K562 (cell line): ENCODE measurements around the gene THRSP. TPM values are rescaled to one million over a fixed set of nuclear protein-coding genes. Genes with fewer than 3 reads are reported as not detected.

Experiments used
- ARID4B ChIP-seq: sonication (generic); formaldehyde crosslinking; IDR thresholded peaks from 2 replicates; pipeline ENCODE4 v1.8.0; 2022; ENCODE audit warnings: mild to moderate bottlenecking, missing genetic modification reagents
- ATF1 ChIP-seq, 2 experiments: fragments of 450-650 bp in 1 of 2; IDR thresholded peaks; 2 replicates each; pipeline ENCODE4 v1.6.1; 2016; ENCODE audit warnings: missing compliant biosample characterization in 1 of 2, missing genetic modification characterization in 1 of 2
- BCOR ChIP-seq: fragments of 450-650 bp; IDR thresholded peaks from 2 replicates; pipeline ENCODE4 v1.6.1; 2016
- DDX20 ChIP-seq: fragments of 450-650 bp; IDR thresholded peaks from 2 replicates; pipeline ENCODE4 v1.6.1; 2016; ENCODE audit warnings: missing genetic modification characterization, low read depth, mild to moderate bottlenecking, missing compliant biosample characterization, moderate library complexity
- FOXA1 ChIP-seq: fragments of 450-650 bp; IDR thresholded peaks from 2 replicates; pipeline ENCODE4 v1.6.1; 2016; ENCODE audit warnings: mild to moderate bottlenecking, borderline replicate concordance
- KLF10 ChIP-seq: fragments of 250-450 bp; sonication (Bioruptor Pico); IDR thresholded peaks from 2 replicates; pipeline ENCODE4 v1.6.1; 2021; ENCODE audit warnings: matching md5 sums
- MCM5 ChIP-seq: fragments of 450-650 bp; IDR thresholded peaks from 2 replicates; pipeline ENCODE4 v1.6.1; 2016; ENCODE audit warnings: low read depth
- RERE ChIP-seq: sonication (generic); formaldehyde crosslinking; IDR thresholded peaks from 2 replicates; pipeline ENCODE4 v1.8.0; 2023; ENCODE audit warnings: missing genetic modification reagents, mild to moderate bottlenecking, borderline replicate concordance
- SLC30A9 ChIP-seq: fragments of 250-450 bp; sonication (Bioruptor Pico); IDR thresholded peaks from 2 replicates; pipeline ENCODE4 v1.8.0; 2022; ENCODE audit warnings: mild to moderate bottlenecking, moderate library complexity
- SOX6 ChIP-seq: fragments of 450-650 bp; IDR thresholded peaks from 2 replicates; pipeline ENCODE4 v1.6.1; 2014; ENCODE audit warnings: mild to moderate bottlenecking
- ZBTB33 ChIP-seq: sonication (generic); formaldehyde crosslinking; IDR thresholded peaks from 2 replicates; pipeline ENCODE4 v1.8.1; 2023; ENCODE audit warnings: mild to moderate bottlenecking, missing genetic modification reagents
- ZNF445 ChIP-seq: fragments of 250-450 bp; sonication (Bioruptor Pico); IDR thresholded peaks from 2 replicates; pipeline ENCODE4 v1.4.0; 2020; ENCODE audit warnings: low read depth, mild to moderate bottlenecking, moderate library complexity
- polyA plus RNA-seq, 8 experiments: library from polyadenylated mRNA; depleted of rRNA in 4 of 8; stranded (reverse) in 5 of 8; unstranded in 3 of 8; fragments of >200 nt; fragmentation: Nextera tagmentation in 2 of 8; fragmentation: Illumina TruSeq in 1 of 8; extraction: Ambion mirVana in 2 of 8; extraction: Trizol in 1 of 8; gene quantifications; 2 replicates each; pipeline versions ENCODE4 v1.2.1 to v1.2.3, GENCODE V29; 2011 to 2014; ENCODE audit warnings: inconsistent platforms in 1 of 8, missing spikeins in 1 of 8
- total RNA-seq, 7 experiments: library from RNA; depleted of rRNA in 6 of 7; stranded (reverse); fragments of >200 nt in 6 of 7; fragmentation: Illumina TruSeq in 2 of 7; extraction: Trizol in 2 of 7; gene quantifications; 2 replicates each; pipeline versions ENCODE4 v1.2.1 to v1.2.3, GENCODE V29; 2011 to 2021; ENCODE audit warnings: low replicate concordance in 1 of 7
- TF ChIP-seq, protein P1 (sequence below): fragments of 450-650 bp; formaldehyde crosslinking; IDR thresholded peaks from 2 replicates; pipeline ENCODE4 v1.4.0; 2020; ENCODE audit warnings: mild to moderate bottlenecking, moderate library complexity

The THRSP gene
- total and polyA plus RNA-seq, 9 of the 15 experiments (the other 6 are each of a cell fraction or from before 2014, with no cell fraction given): 0.23 to 0.56 (median 0.31) TPM; not detected in 2

- TF ChIP-seq ZBTB33 (CRISPR knock-in tag) (no peak), SLC30A9 (CRISPR knock-in tag) (no peak), ATF1 (CRISPR knock-in tag; IDR thresholded peaks at IDR 0.05) (no peak; the same call in 1 of the 2 replicates), ATF1 (tag; IDR thresholded peaks at IDR 0.05) (peak; percentile 87), KLF10 (no peak), ZNF445 (CRISPR knock-in tag) (no peak), MCM5 (no peak), BCOR (peak; percentile 56; the same call in 1 of the 2 replicates), FOXA1 (no peak), ARID4B (CRISPR knock-in tag) (peak; percentile 66; the same call in 1 of the 2 replicates), SOX6 (peak; percentile 53; the same call in 1 of the 2 replicates), RERE (CRISPR knock-in tag) (no peak), DDX20 (tag) (no peak)
- TF ChIP-seq, protein P1, sequence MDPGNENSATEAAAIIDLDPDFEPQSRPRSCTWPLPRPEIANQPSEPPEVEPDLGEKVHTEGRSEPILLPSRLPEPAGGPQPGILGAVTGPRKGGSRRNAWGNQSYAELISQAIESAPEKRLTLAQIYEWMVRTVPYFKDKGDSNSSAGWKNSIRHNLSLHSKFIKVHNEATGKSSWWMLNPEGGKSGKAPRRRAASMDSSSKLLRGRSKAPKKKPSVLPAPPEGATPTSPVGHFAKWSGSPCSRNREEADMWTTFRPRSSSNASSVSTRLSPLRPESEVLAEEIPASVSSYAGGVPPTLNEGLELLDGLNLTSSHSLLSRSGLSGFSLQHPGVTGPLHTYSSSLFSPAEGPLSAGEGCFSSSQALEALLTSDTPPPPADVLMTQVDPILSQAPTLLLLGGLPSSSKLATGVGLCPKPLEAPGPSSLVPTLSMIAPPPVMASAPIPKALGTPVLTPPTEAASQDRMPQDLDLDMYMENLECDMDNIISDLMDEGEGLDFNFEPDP (CRISPR knock-in tag): no peak
Measured at GRCh38 chr11:78079232-78080083, 15.8 kb downstream of the THRSP start, which contains the start of gene NDUFC2 (continued).
